ENCODE measurements around the gene MMP13. TPM values are rescaled to one million over a fixed set of nuclear protein-coding genes. Genes with fewer than 3 reads are reported as not detected.

Gene MMP13
- total and polyA plus RNA-seq, 2 of the 4 experiments (the other 2 are of a cell fraction): not detected

DNA sequence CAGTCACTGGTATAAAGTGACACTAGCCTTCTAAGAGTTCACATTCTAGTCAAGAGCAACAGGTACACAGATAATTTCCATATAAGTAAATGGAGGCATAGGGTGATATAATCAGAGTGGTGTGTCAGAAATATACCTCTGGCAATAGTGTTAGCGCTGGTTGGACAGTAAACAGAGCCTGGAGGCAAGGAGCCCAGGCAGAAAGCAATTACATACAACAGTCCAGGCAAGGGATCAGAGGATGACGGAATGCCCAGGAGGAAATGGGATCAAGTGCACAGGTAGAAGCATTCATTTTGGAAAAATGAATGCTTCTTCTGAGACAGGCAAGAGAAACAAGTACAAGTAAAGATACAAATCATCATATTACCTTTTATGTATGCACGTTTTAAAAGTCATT, 36.2 kb upstream of the MMP13 start:
- DNase-seq: no peak
- Histone ChIP-seq H3K4me1 (ENCODE audit: control insufficient read depth, insufficient read depth, low read length) (peaks cover 9% of the 10 kb centered on the region), H3K4ac (ENCODE audit: low read depth, low read length) (no peak overlapping the region), H4K20me1 (ENCODE audit: insufficient read depth, low read length) (no peaks in the 10 kb centered on the region), H3K9ac (ENCODE audit: low read depth, low read length) (no peak overlapping the region), H3K79me1 (ENCODE audit: low read depth in 1 of 2, low read length in 2 of 2) (0 out of 4 replicates have a peak, but pooled peaks cover 0 to 4% of the 10 kb centered on the region in 2 experiments), H3K56ac (ENCODE audit: extremely low read depth, insufficient read depth, low read length) (no peak overlapping the region), H2BK15ac (ENCODE audit: low read depth, low read length) (no peak overlapping the region), H2AK5ac (ENCODE audit: low read depth, low read length) (no peak overlapping the region), H3K23ac (ENCODE audit: low read depth, low read length) (no peak overlapping the region), H4K91ac (ENCODE audit: insufficient read depth, low read depth, low read length) (no peak overlapping the region), H3K27me3 (ENCODE audit: control insufficient read depth, insufficient read depth, low read length) (no peaks in the 10 kb centered on the region), H3K4me2 (ENCODE audit: low read depth, low read length) (no peak overlapping the region), H3K36me3 (ENCODE audit: control insufficient read depth, insufficient read depth, low read length) (no peaks in the 10 kb centered on the region), H3K9me1 (ENCODE audit: insufficient read depth, low read length) (peaks cover 6% of the 10 kb centered on the region), H2BK120ac (ENCODE audit: low read depth, low read length) (0 out of 2 replicates have a peak overlapping the region, but pooled peaks have one; percentile 14), H3K4me3 (ENCODE audit: insufficient read depth, low read depth, low read length) (no peak overlapping the region), H3K14ac (replicated peaks; ENCODE audit: low read depth, low read length) (no peak overlapping the region), H3K27ac (ENCODE audit: insufficient read depth, low read length) (no peak overlapping the region), H2BK20ac (ENCODE audit: low read depth, low read length) (0 out of 2 replicates have a peak overlapping the region, but pooled peaks have one; percentile 50), H2AK9ac (replicated peaks; ENCODE audit: low read depth, low read length, poor library complexity) (no peak overlapping the region), H2BK5ac (ENCODE audit: low read depth, low read length, poor library complexity, severe bottlenecking) (no peak overlapping the region), H3K9me3 (ENCODE audit: control insufficient read depth, insufficient read depth, low read length) (no peaks in the 10 kb centered on the region), H4K5ac (ENCODE audit: low read depth, low read length) (no peak overlapping the region), H4K8ac (ENCODE audit: low read depth in 2 of 2, low read length in 2 of 2) (no peak overlapping the region), H2AFZ (replicated peaks; ENCODE audit: low read length, poor library complexity) (no peak overlapping the region), H3K18ac (ENCODE audit: low read depth, low read length) (no peak overlapping the region)
- WGBS, 2 experiments (ENCODE audit: extremely low coverage in 2 of 2, insufficient read length in 1 of 2): no CpG with 5 or more reads among the region's 3 CpGs
- CTCF ChIA-PET: no interaction called here
- intact Hi-C loops (cut with micrococcal nuclease) (no loop called here), in situ Hi-C loops (cut with MboI; ENCODE audit: low sequenced_read_pairs) (no loop called here), dilution Hi-C loops (cut with HindIII; ENCODE audit: low sequenced_read_pairs, unreplicated experiment) (no loop called here)
- POLR2A ChIA-PET (ENCODE audit: unreplicated experiment): no interaction called here
- TF ChIP-seq CTCF (conservative IDR thresholded peaks at IDR 0.05; ENCODE audit: low read depth, low read length): no peak
- TF ChIP-seq SMC3 (IDR thresholded peaks at IDR 0.05; ENCODE audit: low read depth, low read length): no peak
- no peak for TF ChIP-seq BHLHE40 (IDR thresholded peaks at IDR 0.05; ENCODE audit: low read depth, low read length)
- TF ChIP-seq POLR2A (IDR thresholded peaks at IDR 0.05; ENCODE audit: low read depth, low read length): no peak
- no peak for TF ChIP-seq RCOR1 (IDR thresholded peaks at IDR 0.05; ENCODE audit: insufficient replicate concordance, low read length)
- TF ChIP-seq USF2 (IDR thresholded peaks at IDR 0.05; ENCODE audit: low read depth, low read length): no peak
- no peak for TF ChIP-seq FOS (IDR thresholded peaks at IDR 0.05; ENCODE audit: low read depth, low read length)
- TF ChIP-seq CEBPB (IDR thresholded peaks at IDR 0.05; ENCODE audit: low read depth, low read length): no peak
- no peak for TF ChIP-seq MAFK (IDR thresholded peaks at IDR 0.05; ENCODE audit: low read depth, low read length)
- TF ChIP-seq CHD1 (IDR thresholded peaks at IDR 0.05; ENCODE audit: low read depth, low read length): no peak
- TF ChIP-seq MAZ (IDR thresholded peaks at IDR 0.05; ENCODE audit: borderline replicate concordance, low read depth, low read length): no peak
- no peak for TF ChIP-seq MXI1 (IDR thresholded peaks at IDR 0.05; ENCODE audit: borderline replicate concordance, low read depth, low read length)
- TF ChIP-seq RFX5 (IDR thresholded peaks at IDR 0.05; ENCODE audit: low read depth, low read length): no peak
- no peak for TF ChIP-seq RAD21 (IDR thresholded peaks at IDR 0.05; ENCODE audit: low read length)
- no peak for TF ChIP-seq NFE2L2 (IDR thresholded peaks at IDR 0.05; ENCODE audit: low read depth, low read length)
- no peak for TF ChIP-seq ELK1 (IDR thresholded peaks at IDR 0.05; ENCODE audit: borderline replicate concordance, low read depth, low read length)
- no TSS peak for BruUV-seq (replicated peaks)
- no peak for ATAC-seq (ENCODE audit: low read depth)
